ENCODE results near the gene SEMA6B.

- TF ChIP-seq CTCF (IDR thresholded peaks at IDR 0.05) = no peak; the same call in 1 of the 2 replicates
- TF ChIP-seq POLR2AphosphoS5 (IDR thresholded peaks at IDR 0.05; ENCODE audit: low read depth, low read length) = no peak
- TF ChIP-seq SIN3A (IDR thresholded peaks at IDR 0.05; ENCODE audit: borderline replicate concordance, insufficient read depth, low read depth, low read length) = no peak
- no peak for TF ChIP-seq TCF7L2 (IDR thresholded peaks at IDR 0.05; ENCODE audit: low read depth, low read length)
- TF ChIP-seq REST (IDR thresholded peaks at IDR 0.05; ENCODE audit: insufficient read depth in 1 of 2, low read depth in 2 of 2, low read length in 1 of 2) = no peak
These were observed 64.0 kb downstream of the SEMA6B start for GRCh38 chr19:4495471-4495870.

Data from Panc1 (cell line).